ENCODE data around the gene LTBP3. TPM values are rescaled to one million over a fixed set of nuclear protein-coding genes. Genes with fewer than 3 reads are reported as not detected.

Gene LTBP3
- total RNA-seq, 1 experiment from 2014 or later: 92.1 TPM

- H3K36me3 ChIP-seq (ENCODE audit: insufficient read depth, low read length, poor library complexity, severe bottlenecking): no peaks in the 10 kb centered on the region
- CTCF ChIA-PET: interaction anchor here (2.1 kb wide), 1 partner anchor 21 kb away, joined by 12 read pairs; no protein-coding TSS in a partner anchor
- no peak for DNase-seq (ENCODE audit: low spot score)
- POLR2A ChIA-PET (ENCODE audit: low non-redundant PET): no interaction called here
- TF ChIP-seq EZH2 (IDR thresholded peaks at IDR 0.05; ENCODE audit: borderline replicate concordance, low read depth, low read length, poor library complexity, severe bottlenecking) (no peak), CTCF (conservative IDR thresholded peaks at IDR 0.05; ENCODE audit: low read depth, low read length) (no peak)
- H3K4me1 ChIP-seq (ENCODE audit: insufficient read depth, low read length, poor library complexity, severe bottlenecking): peaks cover 45% of the 10 kb centered on the region
- H3K4me3 ChIP-seq (ENCODE audit: low read depth, low read length, poor library complexity, severe bottlenecking): peak overlapping the region; percentile 87
- no TSS peak for BruUV-seq (replicated peaks)
- intact Hi-C loops (cut with micrococcal nuclease; ENCODE audit: unreplicated experiment): loop anchor here (5.0 kb wide), 2 partner anchors 34 to 191 kb away; partner anchors contain the start of gene SLC25A45
- peak overlapping the region; percentile 75 for H3K27ac ChIP-seq (ENCODE audit: low read depth, low read length, poor library complexity, severe bottlenecking)
- no peaks in the 10 kb centered on the region for H3K9me3 ChIP-seq (ENCODE audit: low read depth, low read length, poor library complexity, severe bottlenecking)
- H3K27me3 ChIP-seq (replicated peaks; ENCODE audit: insufficient read depth, low read depth, low read length, poor library complexity): no peaks in the 10 kb centered on the region
These were observed 15.4 kb upstream of the LTBP3 start for GRCh38 chr11:65573391-65574079.

- no TSS peak for BruUV-seq (replicated peaks)
- H3K4me3 ChIP-seq (ENCODE audit: low read depth, low read length, poor library complexity, severe bottlenecking): peak within 1 kb of the TSS; percentile 87
- no peaks in the 10 kb centered on the region for H3K9me3 ChIP-seq (ENCODE audit: low read depth, low read length, poor library complexity, severe bottlenecking)
- no peaks in the 10 kb centered on the region for H3K27me3 ChIP-seq (replicated peaks; ENCODE audit: insufficient read depth, low read depth, low read length, poor library complexity)
- peaks cover 45% of the 10 kb centered on the region for H3K4me1 ChIP-seq (ENCODE audit: insufficient read depth, low read length, poor library complexity, severe bottlenecking)
- intact Hi-C loops (cut with micrococcal nuclease; ENCODE audit: unreplicated experiment): loop anchor here (5.0 kb wide), 2 partner anchors 35 to 190 kb away; partner anchors contain the start of gene SLC25A45
- H3K27ac ChIP-seq (ENCODE audit: low read depth, low read length, poor library complexity, severe bottlenecking): peak within 1 kb of the TSS; percentile 92
- peak; percentile 97 for DNase-seq (ENCODE audit: low spot score)
- H3K36me3 ChIP-seq (ENCODE audit: insufficient read depth, low read length, poor library complexity, severe bottlenecking): peaks cover 6% of the 10 kb centered on the region
- CTCF ChIA-PET: interaction anchor here (0.6 to 2.1 kb wide), 5 partner anchors 22 to 175 kb away, joined by 3 to 13 read pairs (median 8); no protein-coding TSS in a partner anchor
- TF ChIP-seq EZH2 (IDR thresholded peaks at IDR 0.05; ENCODE audit: borderline replicate concordance, low read depth, low read length, poor library complexity, severe bottlenecking) (no peak), CTCF (conservative IDR thresholded peaks at IDR 0.05; ENCODE audit: low read depth, low read length) (no peak)
- POLR2A ChIA-PET (ENCODE audit: low non-redundant PET): interaction anchor here (0.5 to 0.7 kb wide), 3 partner anchors 29 to 47 kb away, joined by 3 to 12 read pairs (median 4); partner anchors contain the start of gene SCYL1
These were observed 14.3 kb upstream of the LTBP3 start, which contains the start of gene FAM89B for GRCh38 chr11:65572356-65573051. TSS of gene FAM89B (plus strand) at chr11:65572538. CDS start at chr11:65572670, 132 bp downstream.

- no peaks in the 10 kb centered on the region for H3K9me3 ChIP-seq (ENCODE audit: low read depth, low read length, poor library complexity, severe bottlenecking)
- no peak overlapping the region for H3K27ac ChIP-seq (ENCODE audit: low read depth, low read length, poor library complexity, severe bottlenecking)
- ChIA-PET CTCF (interaction anchor here (0.6 to 2.1 kb wide), 5 partner anchors 22 to 205 kb away, joined by 5 to 13 read pairs (median 8); no protein-coding TSS in a partner anchor), POLR2A (ENCODE audit: low non-redundant PET) (interaction anchor here (0.6 kb wide), 1 partner anchor 41 kb away, joined by 12 read pairs; no protein-coding TSS in a partner anchor)
- peak overlapping the region; percentile 87 for H3K4me3 ChIP-seq (ENCODE audit: low read depth, low read length, poor library complexity, severe bottlenecking)
- H3K36me3 ChIP-seq (ENCODE audit: insufficient read depth, low read length, poor library complexity, severe bottlenecking): peaks cover 6% of the 10 kb centered on the region
- TF ChIP-seq CTCF (conservative IDR thresholded peaks at IDR 0.05; ENCODE audit: low read depth, low read length): peak; percentile 47
- TF ChIP-seq EZH2 (IDR thresholded peaks at IDR 0.05; ENCODE audit: borderline replicate concordance, low read depth, low read length, poor library complexity, severe bottlenecking): no peak
- H3K27me3 ChIP-seq (replicated peaks; ENCODE audit: insufficient read depth, low read depth, low read length, poor library complexity): no peaks in the 10 kb centered on the region
- peaks cover 40% of the 10 kb centered on the region for H3K4me1 ChIP-seq (ENCODE audit: insufficient read depth, low read length, poor library complexity, severe bottlenecking)
- DNase-seq (ENCODE audit: low spot score): peak; percentile 65
- no TSS peak for BruUV-seq (replicated peaks)
- intact Hi-C loops (cut with micrococcal nuclease; ENCODE audit: unreplicated experiment): loop anchor here (5.0 kb wide), 2 partner anchors 35 to 190 kb away; partner anchors contain the start of gene SLC25A45
These were observed 13.8 kb upstream of the LTBP3 start for GRCh38 chr11:65571940-65572339.
